Measurements from ENCODE around the gene NOX3. TPM values are rescaled to one million over a fixed set of nuclear protein-coding genes. Genes with fewer than 3 reads are reported as not detected.

Gene NOX3
- total and polyA plus RNA-seq, 2 of the 8 experiments (the other 6 are each of a cell fraction or from before 2014, with no cell fraction given), result not detected

DNA sequence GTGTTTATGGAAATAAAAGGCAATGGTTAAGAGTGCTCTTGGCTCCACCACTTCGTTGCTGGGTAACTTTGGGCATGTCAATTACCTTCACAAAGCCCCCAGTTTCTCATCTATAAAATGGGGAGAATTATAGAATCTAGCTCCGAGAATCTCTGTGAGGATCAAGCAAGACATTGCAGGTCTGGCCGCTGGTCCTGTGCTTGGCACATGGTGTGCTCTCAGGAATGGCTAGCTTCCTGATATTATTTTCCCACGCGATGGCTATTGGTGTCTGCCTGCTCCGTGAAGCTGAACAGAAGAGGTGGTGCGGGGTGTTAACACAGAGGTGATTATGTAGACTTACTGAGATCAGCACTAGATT lies 57.0 kb downstream of the NOX3 start (continued):
- TF ChIP-seq TBP (IDR thresholded peaks at IDR 0.05; ENCODE audit: low read depth, low read length), result no peak

DNA sequence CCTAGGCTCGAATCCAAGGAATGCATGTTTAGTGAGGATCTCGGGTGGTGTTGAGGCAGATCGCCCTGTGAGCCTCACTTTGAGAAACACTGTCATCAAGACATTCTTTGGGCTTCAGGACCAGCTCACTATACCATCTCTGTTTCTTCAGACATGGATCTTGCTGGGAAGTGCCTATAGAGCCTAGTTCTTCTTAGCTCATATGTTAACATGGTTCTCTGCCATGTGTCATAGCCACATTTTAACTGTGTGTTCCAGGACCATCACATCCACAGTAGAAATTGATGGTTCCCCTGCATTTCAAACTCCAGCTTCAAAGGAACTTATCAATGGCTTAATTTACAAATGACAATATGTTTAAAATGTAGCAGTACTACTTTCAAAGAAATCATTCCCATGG lies 57.4 kb downstream of the NOX3 start:
- H2BK5ac ChIP-seq (ENCODE audit: low read depth, low read length), result no peak overlapping the region
- no peak overlapping the region for H3K27ac ChIP-seq (ENCODE audit: low read depth, low read length)
- no peaks in the 10 kb centered on the region for H3K9me3 ChIP-seq (ENCODE audit: insufficient read depth in 2 of 2, low read depth in 1 of 2, low read length in 1 of 2)
- H2BK20ac ChIP-seq (ENCODE audit: low read length), result no peak overlapping the region
- H2AFZ ChIP-seq (ENCODE audit: low read length), result no peak overlapping the region
- no peak overlapping the region for H2BK12ac ChIP-seq (ENCODE audit: low read depth, low read length)
- no peak overlapping the region for H3K56ac ChIP-seq (replicated peaks; ENCODE audit: insufficient read length, low read depth, low read length)
- POLR2A ChIA-PET (ENCODE audit: partially characterized antibody), result no interaction called here
- DNase-seq (ENCODE audit: low read depth in 1 of 2, low spot score in 2 of 2) (no peak), FAIRE-seq (no peak)
- no peaks in the 10 kb centered on the region for H3K27me3 ChIP-seq (replicated peaks in 1 of 4; ENCODE audit: control insufficient read depth in 3 of 4, extremely low read depth in 1 of 4, insufficient read depth in 3 of 4, low read length in 3 of 4)
- H3K4ac ChIP-seq (replicated peaks; ENCODE audit: insufficient read length, low read depth, low read length), result no peak overlapping the region
- H4K5ac ChIP-seq (ENCODE audit: insufficient read length, low read depth, low read length), result no peak overlapping the region
- no peaks in the 10 kb centered on the region for H3K4me1 ChIP-seq (replicated peaks in 1 of 4; ENCODE audit: control insufficient read depth in 3 of 4, insufficient read depth in 4 of 4, low read length in 3 of 4)
- no peak overlapping the region for H3K4me2 ChIP-seq (ENCODE audit: insufficient read depth in 1 of 2, low read depth in 2 of 2, low read length in 2 of 2)
- no peak overlapping the region for H3K4me3 ChIP-seq (ENCODE audit: extremely low read depth in 1 of 4, insufficient read depth in 2 of 4, low read depth in 3 of 4, low read length in 4 of 4)
- no peaks in the 10 kb centered on the region for H3K79me1 ChIP-seq (ENCODE audit: low read depth, low read length)
- H4K20me1 ChIP-seq (replicated peaks in 1 of 2; ENCODE audit: control insufficient read depth in 1 of 2, insufficient read depth in 2 of 2, low read length in 2 of 2), result no peaks in the 10 kb centered on the region
- no peak overlapping the region for H4K8ac ChIP-seq (ENCODE audit: extremely low read depth, insufficient read depth, low read length)
- CTCF ChIA-PET (ENCODE audit: partially characterized antibody), result interaction anchor here (1.2 to 3.8 kb wide), 5 partner anchors 11 to 97 kb away, joined by 3 to 20 read pairs (median 6); no protein-coding TSS in a partner anchor
- no peak overlapping the region for H3K14ac ChIP-seq (ENCODE audit: insufficient read length)
- no peaks in the 10 kb centered on the region for H3K79me2 ChIP-seq (ENCODE audit: control insufficient read depth in 1 of 2, insufficient read depth in 2 of 2, low read length in 2 of 2)
- no peak overlapping the region for H2BK120ac ChIP-seq (replicated peaks; ENCODE audit: low read depth, low read length)
- 95% methylated on average over 3 of the region's 3 CpGs; no CpG with 5 or more reads in 1 of the 2 experiments for WGBS, 2 experiments (ENCODE audit: extremely low coverage in 1 of 2, insufficient coverage in 1 of 2, insufficient read length in 1 of 2, insufficient replicate concordance in 2 of 2, low coverage in 1 of 2, low lambda C conversion rate in 2 of 2, missing lambda C conversion rate in 1 of 2)
- no peak overlapping the region for H4K91ac ChIP-seq (replicated peaks; ENCODE audit: insufficient read length, low read length)
- H3K23ac ChIP-seq (ENCODE audit: insufficient read length), result no peak overlapping the region
- no peak overlapping the region for H3K18ac ChIP-seq (ENCODE audit: extremely low read depth, low read length)
- H2BK15ac ChIP-seq (ENCODE audit: low read length), result no peak overlapping the region
- H3K36me3 ChIP-seq (ENCODE audit: control insufficient read depth in 2 of 4, insufficient read depth in 4 of 4, low read length in 3 of 4), result no peaks in the 10 kb centered on the region
- H2AK5ac ChIP-seq (ENCODE audit: low read depth, low read length), result no peak overlapping the region
- H3K23me2 ChIP-seq (ENCODE audit: low read depth, low read length), result no peaks in the 10 kb centered on the region
- no peak for TF ChIP-seq RXRA (IDR thresholded peaks at IDR 0.05; ENCODE audit: insufficient read depth, low read depth, low read length)
- no peak overlapping the region for H3K9ac ChIP-seq (replicated peaks in 1 of 4; ENCODE audit: extremely low read depth in 1 of 4, low read depth in 3 of 4, low read length in 3 of 4)
